H9 (cell line): ENCODE measurements around the gene CACNB3. TPM values are rescaled to one million over a fixed set of nuclear protein-coding genes. Genes with fewer than 3 reads are reported as not detected.

Experiments used
- DNase-seq: peaks from one replicate; pipeline ENCODE4 v3.0.0-alpha.2; 2017
- H2AFZ ChIP-seq: one replicate; pipeline ENCODE4 v1.6.1; 2013; ENCODE audit warnings: mild to moderate bottlenecking, low read length, control low read depth, moderate library complexity
- H2AK5ac ChIP-seq: 2 replicates; pipeline ENCODE4 v1.6.1; 2013; ENCODE audit warnings: low read length, control low read depth, mixed read lengths; ENCODE audit not compliant: insufficient read length
- H2BK120ac ChIP-seq: one replicate; pipeline ENCODE4 v1.6.1; 2013; ENCODE audit warnings: low read depth, mild to moderate bottlenecking, low read length, control low read depth, inconsistent platforms; ENCODE audit not compliant: poor library complexity, severe bottlenecking
- H2BK12ac ChIP-seq: 2 replicates; pipeline ENCODE4 v1.6.1; 2013; ENCODE audit warnings: low read length, control low read depth, mixed read lengths, low read depth; ENCODE audit not compliant: insufficient read length
- H2BK15ac ChIP-seq: 2 replicates; pipeline ENCODE4 v1.6.1; 2013; ENCODE audit warnings: low read depth, low read length, control low read depth
- H2BK20ac ChIP-seq: one replicate; pipeline ENCODE4 v1.6.1; 2013; ENCODE audit warnings: low read depth, mild to moderate bottlenecking, low read length, control low read depth, inconsistent platforms; ENCODE audit not compliant: poor library complexity, severe bottlenecking
- H2BK5ac ChIP-seq: 2 replicates; pipeline ENCODE4 v1.6.1; 2013; ENCODE audit warnings: low read length, control low read depth, mixed read lengths; ENCODE audit not compliant: insufficient read length
- H3K14ac ChIP-seq: 2 replicates; pipeline ENCODE4 v1.6.1; 2013; ENCODE audit warnings: low read length, control low read depth; ENCODE audit not compliant: insufficient read depth
- H3K18ac ChIP-seq: 2 replicates; pipeline ENCODE4 v1.6.1; 2013; ENCODE audit warnings: low read depth, mild to moderate bottlenecking, mixed read lengths, low read length, control low read depth; ENCODE audit not compliant: insufficient read length
- H3K23ac ChIP-seq: 2 replicates; pipeline ENCODE4 v1.6.1; 2013; ENCODE audit warnings: low read length, control low read depth, mixed read lengths, low read depth; ENCODE audit not compliant: insufficient read length
- H3K23me2 ChIP-seq: 2 replicates; pipeline ENCODE4 v1.6.1; 2013; ENCODE audit warnings: low read depth, mild to moderate bottlenecking, mixed read lengths, low read length, control low read depth; ENCODE audit not compliant: insufficient read length, poor library complexity, severe bottlenecking
- H3K27ac ChIP-seq: 2 replicates; pipeline ENCODE4 v1.5.1; 2013; ENCODE audit warnings: low read length, control low read depth, mixed read lengths, low read depth; ENCODE audit not compliant: insufficient read length
- H3K27me3 ChIP-seq: 2 replicates; pipeline ENCODE4 v1.6.1; 2013; ENCODE audit warnings: low read length, control low read depth, inconsistent platforms; ENCODE audit not compliant: insufficient read depth
- H3K4ac ChIP-seq: 2 replicates; pipeline ENCODE4 v1.6.1; 2013; ENCODE audit warnings: low read depth, mild to moderate bottlenecking, control low read depth, inconsistent platforms, low read length, moderate library complexity
- H3K4me1 ChIP-seq: 2 replicates; pipeline ENCODE4 v1.6.1; 2013; ENCODE audit warnings: low read length, control low read depth, inconsistent platforms; ENCODE audit not compliant: insufficient read depth
- H3K4me2 ChIP-seq: 2 replicates; pipeline ENCODE4 v1.6.1; 2013; ENCODE audit warnings: low read length, control low read depth, mixed read lengths; ENCODE audit not compliant: insufficient read length, insufficient read depth
- H3K56ac ChIP-seq: 2 replicates; pipeline ENCODE4 v1.6.1; 2013; ENCODE audit warnings: low read depth, mild to moderate bottlenecking, mixed read lengths, low read length, control low read depth; ENCODE audit not compliant: insufficient read length
- H3K79me1 ChIP-seq: 2 replicates; pipeline ENCODE4 v1.6.1; 2013; ENCODE audit warnings: low read depth, mild to moderate bottlenecking, moderate library complexity, low read length, control low read depth, inconsistent platforms; ENCODE audit not compliant: insufficient read depth, poor library complexity, severe bottlenecking
- H3K79me2 ChIP-seq: 2 replicates; pipeline ENCODE4 v1.6.1; 2013; ENCODE audit warnings: low read length, control low read depth, inconsistent platforms; ENCODE audit not compliant: insufficient read depth
- H3K9ac ChIP-seq: 2 replicates; pipeline ENCODE4 v1.6.1; 2013; ENCODE audit warnings: low read length, control low read depth, mixed read lengths; ENCODE audit not compliant: insufficient read length; ENCODE audit errors: extremely low read depth
- H3K9me3 ChIP-seq: one replicate; pipeline ENCODE4 v1.6.1; 2013; ENCODE audit warnings: low read depth, low read length, inconsistent platforms; ENCODE audit not compliant: control insufficient read depth
- H3T11ph ChIP-seq: one replicate; pipeline ENCODE4 v1.6.1; 2013; ENCODE audit warnings: mild to moderate bottlenecking, low read length, control low read depth, inconsistent platforms
- H4K20me1 ChIP-seq: one replicate; pipeline ENCODE4 v1.6.1; 2013; ENCODE audit not compliant: control insufficient read depth, insufficient read length, insufficient read depth
- H4K5ac ChIP-seq: 2 replicates; pipeline ENCODE4 v1.6.1; 2013; ENCODE audit warnings: low read depth, mild to moderate bottlenecking, mixed read lengths, low read length, control low read depth; ENCODE audit not compliant: insufficient read length
- H4K8ac ChIP-seq: replicated peaks from 2 replicates; pipeline ENCODE4 v1.6.1; 2013; ENCODE audit warnings: low read length, control low read depth, mixed read lengths, low read depth; ENCODE audit not compliant: insufficient read length
- H4K91ac ChIP-seq: 2 replicates; pipeline ENCODE4 v1.6.1; 2013; ENCODE audit warnings: low read depth, mild to moderate bottlenecking, moderate library complexity, mixed read lengths, low read length, control low read depth; ENCODE audit not compliant: insufficient read length
- H3K27ac Mint-ChIP-seq, 3 experiments: 2 replicates in 2 of 3; 3 replicates in 1 of 3; pipeline ENCODE4 v1.8.0; 2020 to 2021; ENCODE audit warnings: mixed read lengths in 3 of 3, mild to moderate bottlenecking in 1 of 3, moderate library complexity in 1 of 3
- H3K27me3 Mint-ChIP-seq: 2 replicates; pipeline ENCODE4 v1.8.0; 2021; ENCODE audit warnings: low read depth, mild to moderate bottlenecking, moderate library complexity, mixed read lengths
- H3K36me3 Mint-ChIP-seq, 3 experiments: 2 replicates in 2 of 3; 3 replicates in 1 of 3; pipeline ENCODE4 v1.8.0; 2020 to 2021; ENCODE audit warnings: low read depth in 3 of 3, mixed read lengths in 3 of 3; ENCODE audit not compliant: insufficient read depth in 1 of 3
- H3K4me1 Mint-ChIP-seq, 2 experiments: 2 replicates each; pipeline ENCODE4 v1.8.0; 2020; ENCODE audit warnings: mixed read lengths in 2 of 2
- H3K4me3 Mint-ChIP-seq, 2 experiments: 2 replicates in 1 of 2; 3 replicates in 1 of 2; pipeline ENCODE4 v1.8.0; 2020 to 2021; ENCODE audit warnings: mild to moderate bottlenecking in 2 of 2, mixed read lengths in 2 of 2, moderate library complexity in 1 of 2
- H3K9me3 Mint-ChIP-seq, 2 experiments: 2 replicates in 1 of 2; 3 replicates in 1 of 2; pipeline ENCODE4 v1.8.0; 2020; ENCODE audit warnings: mild to moderate bottlenecking in 2 of 2, mixed read lengths in 2 of 2, moderate library complexity in 1 of 2
- CTCF ChIP-seq: fragments of 200-600 bp; sonication (generic); conservative IDR thresholded peaks from 3 replicates; pipeline ENCODE4 v1.8.0; 2021; ENCODE audit warnings: antibody characterized with exemption, mild to moderate bottlenecking
- WGBS: extraction: QIAGEN DNeasy Blood & Tissue Kit; methylation state at CpG from one replicate; pipeline ENCODE4 v1.1.7; 2013; ENCODE audit warnings: missing lambda C conversion rate, low lambda C conversion rate, mixed read lengths; ENCODE audit not compliant: insufficient read length; ENCODE audit errors: extremely low coverage; 5-methylcytosine and 5-hydroxymethylcytosine counted together
- total RNA-seq: library from RNA; stranded (reverse); gene quantifications from 2 replicates; pipeline ENCODE4 v1.2.1, GENCODE V29; 2021

Gene CACNB3
- total RNA-seq, 1 experiment from 2014 or later: 35.1 TPM

- no peak overlapping the region for H2AFZ ChIP-seq
- no peak overlapping the region for H3T11ph ChIP-seq
- no peak for DNase-seq
- Mint-ChIP-seq H3K9me3 (no peaks in the 10 kb centered on the region), H3K4me1 (peaks cover 25 to 28% of the 10 kb centered on the region in 2 experiments), H3K36me3 (peaks cover 9 to 71% (median 65%) of the 10 kb centered on the region in 3 experiments), H3K27me3 (no peaks in the 10 kb centered on the region; the same call in 1 of the 2 replicates), H3K4me3 (no peak overlapping the region), H3K27ac (peak overlapping the region; percentile 89 to 96 (median 95))
- H2BK5ac ChIP-seq: no peak overlapping the region
- H3K27ac ChIP-seq: no peak overlapping the region
- H2BK20ac ChIP-seq: no peak overlapping the region
- no peak overlapping the region for H3K9ac ChIP-seq
- WGBS: no CpG with 5 or more reads among the region's 9 CpGs
- H2BK120ac ChIP-seq: no peak overlapping the region
- no peak overlapping the region for H4K8ac ChIP-seq
- H3K23me2 ChIP-seq: no peaks in the 10 kb centered on the region
- no peak overlapping the region for H3K4me2 ChIP-seq
- H3K79me2 ChIP-seq: no peaks in the 10 kb centered on the region
- TF ChIP-seq CTCF: no peak
- no peak overlapping the region for H3K18ac ChIP-seq
- H3K23ac ChIP-seq: no peak overlapping the region
- no peaks in the 10 kb centered on the region for H3K4me1 ChIP-seq
- H3K9me3 ChIP-seq: no peaks in the 10 kb centered on the region
- H2BK12ac ChIP-seq: no peak overlapping the region
- H3K79me1 ChIP-seq: no peaks in the 10 kb centered on the region
- H4K5ac ChIP-seq: no peak overlapping the region
- H3K27me3 ChIP-seq: no peaks in the 10 kb centered on the region
- H3K14ac ChIP-seq: peak overlapping the region; percentile 16; the same call in 1 of the 2 replicates
- H4K20me1 ChIP-seq: no peaks in the 10 kb centered on the region
- H3K4ac ChIP-seq: no peak overlapping the region
- no peak overlapping the region for H4K91ac ChIP-seq
- no peak overlapping the region for H3K56ac ChIP-seq
- no peak overlapping the region for H2BK15ac ChIP-seq
- no peak overlapping the region for H2AK5ac ChIP-seq
Measured at GRCh38 chr12:48768736-48769135, 49.6 kb upstream of the CACNB3 start.
